ENCODE measurements around the gene KDM7A.

KDM7A gene

GRCh38 chr7:140053812-140054539 lies 122.8 kb downstream of the KDM7A start:
- Histone ChIP-seq H3K27me3 (ENCODE audit: control insufficient read depth, insufficient read depth, low read length) (no peaks in the 10 kb centered on the region), H3K4me1 (ENCODE audit: control insufficient read depth, insufficient read depth, low read length) (no peaks in the 10 kb centered on the region), H3K27ac (ENCODE audit: low read depth, low read length) (no peak overlapping the region), H3K9ac (ENCODE audit: low read length) (no peak overlapping the region), H3K36me3 (ENCODE audit: control insufficient read depth, insufficient read depth, low read length) (peaks cover 7% of the 10 kb centered on the region), H3K4me3 (ENCODE audit: low read length) (no peak overlapping the region)

- Histone ChIP-seq H3K36me3 (ENCODE audit: control insufficient read depth, insufficient read depth, low read length) (peaks cover 4% of the 10 kb centered on the region), H3K27me3 (ENCODE audit: control insufficient read depth, insufficient read depth, low read length) (no peaks in the 10 kb centered on the region), H3K9ac (ENCODE audit: low read length) (no peak overlapping the region), H3K27ac (ENCODE audit: low read depth, low read length) (no peak overlapping the region), H3K4me1 (ENCODE audit: control insufficient read depth, insufficient read depth, low read length) (no peaks in the 10 kb centered on the region), H3K4me3 (ENCODE audit: low read length) (no peak overlapping the region)
Measured at GRCh38 chr7:140051820-140052219, 125.0 kb downstream of the KDM7A start.

- H3K9ac ChIP-seq (ENCODE audit: low read length) = no peak overlapping the region
- no peaks in the 10 kb centered on the region for H3K27me3 ChIP-seq (ENCODE audit: control insufficient read depth, insufficient read depth, low read length)
- peaks cover 1% of the 10 kb centered on the region for H3K36me3 ChIP-seq (ENCODE audit: control insufficient read depth, insufficient read depth, low read length)
- H3K4me1 ChIP-seq (ENCODE audit: control insufficient read depth, insufficient read depth, low read length) = no peaks in the 10 kb centered on the region
- H3K4me3 ChIP-seq (ENCODE audit: low read length) = no peak overlapping the region
- H3K27ac ChIP-seq (ENCODE audit: low read depth, low read length) = no peak overlapping the region
Measured at GRCh38 chr7:140050100-140050499, 126.7 kb downstream of the KDM7A start.

GRCh38 chr7:140049339-140050024 lies 127.3 kb downstream of the KDM7A start:
- H3K4me1 ChIP-seq (ENCODE audit: control insufficient read depth, insufficient read depth, low read length) = no peaks in the 10 kb centered on the region
- H3K36me3 ChIP-seq (ENCODE audit: control insufficient read depth, insufficient read depth, low read length) = peaks cover 2% of the 10 kb centered on the region
- no peak overlapping the region for H3K27ac ChIP-seq (ENCODE audit: low read depth, low read length)
- H3K4me3 ChIP-seq (ENCODE audit: low read length) = no peak overlapping the region
- H3K27me3 ChIP-seq (ENCODE audit: control insufficient read depth, insufficient read depth, low read length) = no peaks in the 10 kb centered on the region
- H3K9ac ChIP-seq (ENCODE audit: low read length) = no peak overlapping the region

- Histone ChIP-seq H3K4me3 (ENCODE audit: low read length) (no peak overlapping the region), H3K4me1 (ENCODE audit: control insufficient read depth, insufficient read depth, low read length) (no peaks in the 10 kb centered on the region), H3K9ac (ENCODE audit: low read length) (no peak overlapping the region), H3K27me3 (ENCODE audit: control insufficient read depth, insufficient read depth, low read length) (no peaks in the 10 kb centered on the region), H3K27ac (ENCODE audit: low read depth, low read length) (no peak overlapping the region), H3K36me3 (ENCODE audit: control insufficient read depth, insufficient read depth, low read length) (peaks cover 2% of the 10 kb centered on the region)
Measured at GRCh38 chr7:140048989-140049338, 127.8 kb downstream of the KDM7A start.

GRCh38 chr7:140048138-140048537 lies 128.6 kb downstream of the KDM7A start:
- H3K4me1 ChIP-seq (ENCODE audit: control insufficient read depth, insufficient read depth, low read length) = no peaks in the 10 kb centered on the region
- peaks cover 2% of the 10 kb centered on the region for H3K36me3 ChIP-seq (ENCODE audit: control insufficient read depth, insufficient read depth, low read length)
- H3K27me3 ChIP-seq (ENCODE audit: control insufficient read depth, insufficient read depth, low read length) = no peaks in the 10 kb centered on the region
- H3K9ac ChIP-seq (ENCODE audit: low read length) = no peak overlapping the region
- no peak overlapping the region for H3K27ac ChIP-seq (ENCODE audit: low read depth, low read length)
- H3K4me3 ChIP-seq (ENCODE audit: low read length) = no peak overlapping the region

GRCh38 chr7:140047197-140047596 lies 129.6 kb downstream of the KDM7A start:
- Histone ChIP-seq H3K9ac (ENCODE audit: low read length) (no peak overlapping the region), H3K4me1 (ENCODE audit: control insufficient read depth, insufficient read depth, low read length) (no peaks in the 10 kb centered on the region), H3K27me3 (ENCODE audit: control insufficient read depth, insufficient read depth, low read length) (no peaks in the 10 kb centered on the region), H3K36me3 (ENCODE audit: control insufficient read depth, insufficient read depth, low read length) (peaks cover 2% of the 10 kb centered on the region), H3K4me3 (ENCODE audit: low read length) (no peak overlapping the region), H3K27ac (ENCODE audit: low read depth, low read length) (no peak overlapping the region)

- Histone ChIP-seq H3K36me3 (ENCODE audit: control insufficient read depth, insufficient read depth, low read length) (peaks cover 2% of the 10 kb centered on the region), H3K9ac (ENCODE audit: low read length) (no peak overlapping the region), H3K4me1 (ENCODE audit: control insufficient read depth, insufficient read depth, low read length) (no peaks in the 10 kb centered on the region), H3K4me3 (ENCODE audit: low read length) (no peak overlapping the region), H3K27ac (ENCODE audit: low read depth, low read length) (no peak overlapping the region), H3K27me3 (ENCODE audit: control insufficient read depth, insufficient read depth, low read length) (no peaks in the 10 kb centered on the region)
Measured at GRCh38 chr7:140045697-140046096, 131.1 kb downstream of the KDM7A start.

- Histone ChIP-seq H3K4me3 (ENCODE audit: low read length) (no peak overlapping the region), H3K36me3 (ENCODE audit: control insufficient read depth, insufficient read depth, low read length) (peaks cover 2% of the 10 kb centered on the region), H3K4me1 (ENCODE audit: control insufficient read depth, insufficient read depth, low read length) (no peaks in the 10 kb centered on the region), H3K27ac (ENCODE audit: low read depth, low read length) (no peak overlapping the region), H3K9ac (ENCODE audit: low read length) (no peak overlapping the region), H3K27me3 (ENCODE audit: control insufficient read depth, insufficient read depth, low read length) (no peaks in the 10 kb centered on the region)
Measured at GRCh38 chr7:140044251-140044650, 132.5 kb downstream of the KDM7A start.

- no peak overlapping the region for H3K9ac ChIP-seq (ENCODE audit: low read length)
- no peaks in the 10 kb centered on the region for H3K4me1 ChIP-seq (ENCODE audit: control insufficient read depth, insufficient read depth, low read length)
- H3K36me3 ChIP-seq (ENCODE audit: control insufficient read depth, insufficient read depth, low read length) = peaks cover 14% of the 10 kb centered on the region
- H3K27ac ChIP-seq (ENCODE audit: low read depth, low read length) = no peak overlapping the region
- H3K4me3 ChIP-seq (ENCODE audit: low read length) = no peak overlapping the region
- H3K27me3 ChIP-seq (ENCODE audit: control insufficient read depth, insufficient read depth, low read length) = no peaks in the 10 kb centered on the region
Measured at GRCh38 chr7:140042386-140042670, 134.5 kb downstream of the KDM7A start.

- H3K27me3 ChIP-seq (ENCODE audit: control insufficient read depth, insufficient read depth, low read length) = no peaks in the 10 kb centered on the region
- H3K4me1 ChIP-seq (ENCODE audit: control insufficient read depth, insufficient read depth, low read length) = no peaks in the 10 kb centered on the region
- H3K36me3 ChIP-seq (ENCODE audit: control insufficient read depth, insufficient read depth, low read length) = peaks cover 16% of the 10 kb centered on the region
- H3K4me3 ChIP-seq (ENCODE audit: low read length) = no peak overlapping the region
- no peak overlapping the region for H3K9ac ChIP-seq (ENCODE audit: low read length)
- H3K27ac ChIP-seq (ENCODE audit: low read depth, low read length) = no peak overlapping the region
Measured at GRCh38 chr7:140041659-140042385, 135.0 kb downstream of the KDM7A start.

- Histone ChIP-seq H3K9ac (ENCODE audit: low read length) (no peak overlapping the region), H3K27ac (ENCODE audit: low read depth, low read length) (no peak overlapping the region), H3K27me3 (ENCODE audit: control insufficient read depth, insufficient read depth, low read length) (no peaks in the 10 kb centered on the region), H3K4me3 (ENCODE audit: low read length) (no peak overlapping the region), H3K36me3 (ENCODE audit: control insufficient read depth, insufficient read depth, low read length) (peaks cover 15% of the 10 kb centered on the region), H3K4me1 (ENCODE audit: control insufficient read depth, insufficient read depth, low read length) (no peaks in the 10 kb centered on the region)
Measured at GRCh38 chr7:140039896-140040295, 136.9 kb downstream of the KDM7A start.
